ENCODE results near the gene TCF4.

TCF4 gene

DNA sequence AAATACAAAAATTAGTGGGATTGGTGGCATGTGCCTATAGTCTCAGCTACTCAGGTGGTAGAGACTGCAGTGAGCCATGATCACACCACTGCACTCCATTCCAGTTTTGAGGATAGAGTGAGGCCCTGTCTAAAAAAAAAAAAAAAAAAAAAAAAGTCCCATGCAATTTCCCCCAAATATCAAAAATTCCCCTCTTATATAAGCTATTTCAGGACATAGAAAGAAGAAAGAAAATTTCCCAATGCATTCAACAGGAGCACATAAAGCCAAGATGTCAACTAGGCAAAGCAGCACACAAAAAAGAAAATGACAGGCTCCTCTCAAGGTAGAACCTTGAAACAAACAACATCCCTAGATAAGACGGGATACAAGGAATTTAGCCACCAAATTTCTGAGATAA is 213.3 kb downstream of the TCF4 start:
- no peak for DNase-seq

DNA sequence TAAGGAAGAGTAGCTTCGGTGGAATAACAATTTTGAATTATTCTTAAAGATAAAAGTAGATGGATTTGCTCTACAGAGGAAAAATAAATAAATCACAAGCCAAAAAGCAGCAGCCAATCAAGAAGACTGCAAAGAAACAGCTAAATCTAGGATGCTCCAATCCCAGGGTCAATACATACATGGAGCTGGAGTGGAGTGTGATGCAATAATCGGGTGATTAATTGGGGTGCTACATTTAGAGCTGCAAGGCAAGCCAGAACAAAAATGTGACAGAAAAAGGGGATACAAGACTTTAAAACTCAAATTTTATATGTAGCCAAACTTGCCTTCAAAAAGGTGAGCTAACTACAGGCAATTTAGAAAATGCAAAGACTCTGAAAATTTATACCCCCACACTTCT is 215.8 kb downstream of the TCF4 start:
- DNase-seq, result no peak

DNA sequence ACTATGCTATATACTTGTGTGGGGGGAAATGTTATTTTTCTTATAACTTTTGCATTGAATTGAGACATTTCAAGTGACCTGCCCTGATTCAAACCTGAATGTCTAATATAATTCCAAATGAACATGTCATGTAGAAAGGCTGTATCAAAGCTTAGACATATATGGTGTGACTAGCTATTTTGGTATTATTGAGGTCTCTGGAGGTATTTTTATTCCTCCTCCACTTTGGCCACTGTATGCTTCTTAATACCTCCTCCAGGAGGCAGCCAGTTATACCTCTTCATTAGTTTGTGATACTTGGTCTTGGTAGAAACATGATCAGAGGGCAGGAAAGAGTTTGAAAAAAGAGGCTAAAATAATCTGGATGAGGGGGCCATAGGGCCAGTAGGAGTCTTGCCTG is 217.1 kb downstream of the TCF4 start:
- no peak for DNase-seq

- no peak for DNase-seq
These were observed 218.6 kb downstream of the TCF4 start for GRCh38 chr18:55369346-55369745.

- no peak for DNase-seq
These were observed 222.7 kb downstream of the TCF4 start for GRCh38 chr18:55365342-55365741.

GRCh38 chr18:55362303-55362702 is 225.7 kb downstream of the TCF4 start:
- no peak for DNase-seq

- DNase-seq, result no peak
These were observed 226.3 kb downstream of the TCF4 start for GRCh38 chr18:55361492-55362250.

DNA sequence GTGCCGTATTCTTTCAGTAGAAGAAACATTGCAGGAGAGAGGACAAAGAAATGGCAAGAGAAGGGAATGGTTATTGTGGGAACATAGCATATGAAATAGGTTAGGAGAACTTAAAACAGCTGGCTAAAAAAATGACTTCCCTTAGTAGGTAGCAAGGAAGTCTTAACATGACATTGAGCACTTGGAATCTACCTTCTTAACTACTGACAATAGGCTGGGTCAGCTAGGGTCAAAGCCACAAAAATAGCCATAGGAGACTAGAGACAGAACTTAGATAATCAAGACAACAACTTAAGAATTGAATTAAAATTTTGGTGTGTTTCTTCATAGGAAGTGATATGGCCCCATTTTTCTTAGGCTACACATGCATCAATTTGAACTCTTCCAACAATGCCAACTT is 227.9 kb downstream of the TCF4 start:
- DNase-seq, result no peak

- DNase-seq, result no peak
These were observed 231.2 kb downstream of the TCF4 start for GRCh38 chr18:55356815-55357214.

DNA sequence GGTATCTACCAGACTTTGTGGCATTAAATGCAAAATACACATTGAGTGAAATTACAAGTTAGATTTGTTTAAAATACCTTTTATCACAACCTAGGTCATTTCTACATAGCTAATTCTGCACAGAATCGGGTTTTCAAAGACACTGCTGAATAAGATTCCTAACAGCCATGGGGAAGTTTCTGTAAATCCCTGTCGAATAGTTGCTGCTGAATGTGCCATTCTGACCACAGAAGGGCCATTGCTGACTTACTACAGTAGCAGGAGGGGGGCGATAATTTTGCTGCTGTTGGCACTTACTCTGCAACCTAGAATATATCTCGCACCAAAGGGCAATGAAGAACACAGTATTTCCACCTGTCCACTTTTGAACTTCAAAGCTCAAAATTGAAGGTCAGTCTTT is 232.8 kb downstream of the TCF4 start:
- DNase-seq, result no peak

- DNase-seq, result no peak
These were observed 233.2 kb downstream of the TCF4 start for GRCh38 chr18:55354795-55355194.

DNA sequence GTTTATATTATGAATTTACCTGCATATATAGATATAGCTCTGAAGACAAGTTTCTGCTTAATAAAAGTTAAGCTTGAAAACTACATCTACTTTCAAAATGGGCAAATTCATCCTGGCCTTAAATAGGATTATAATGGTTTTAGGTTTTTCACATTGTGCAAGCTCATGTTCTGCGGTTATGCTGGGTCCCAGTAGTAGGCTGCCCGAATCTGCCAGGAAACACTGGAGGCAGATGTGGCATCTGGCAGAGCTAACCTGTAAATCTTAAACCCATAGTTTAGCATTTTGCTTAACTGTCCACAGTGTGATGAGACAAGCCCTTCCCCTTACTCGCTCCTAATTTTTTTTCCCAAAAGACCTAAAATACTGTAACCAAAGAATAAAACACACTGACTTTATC is 234.2 kb downstream of the TCF4 start:
- no peak for DNase-seq

- no peak for DNase-seq
These were observed 234.6 kb downstream of the TCF4 start for GRCh38 chr18:55353391-55353790.

DNA sequence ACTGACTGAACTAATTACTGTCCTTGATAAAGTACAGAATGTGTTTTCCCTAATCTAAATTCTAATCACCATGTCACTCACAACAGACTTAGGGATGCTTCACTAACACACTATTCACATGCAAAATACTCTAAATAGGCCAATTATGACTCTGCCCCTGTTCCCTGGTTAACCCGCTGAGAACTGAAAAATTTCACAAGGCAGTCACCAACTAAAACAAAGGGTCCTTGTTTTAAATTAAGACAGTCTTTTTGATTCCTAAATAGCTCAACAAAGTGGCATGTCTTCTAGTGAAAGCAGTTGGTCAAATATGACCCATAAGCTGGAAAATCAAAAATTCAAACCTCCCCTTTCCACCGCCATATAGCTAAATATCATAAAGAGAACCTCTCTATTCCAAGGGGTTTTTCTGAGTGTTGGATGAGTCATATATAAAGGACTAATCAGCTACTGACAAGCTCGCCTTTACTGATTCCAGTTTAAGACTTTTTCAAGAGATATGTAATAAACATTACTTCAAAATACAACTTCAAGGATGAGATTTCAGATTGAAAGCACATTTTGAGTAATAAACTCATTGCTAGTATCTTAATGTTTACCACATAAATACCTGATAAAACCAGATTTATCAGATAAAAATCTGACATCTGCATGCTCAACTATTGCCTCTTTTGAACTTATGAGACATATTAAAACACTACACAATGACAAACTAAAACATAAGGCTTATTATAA is 235.8 kb downstream of the TCF4 start:
- no peak for DNase-seq

GRCh38 chr18:55351241-55351691 is 236.7 kb downstream of the TCF4 start:
- no peak for DNase-seq

GRCh38 chr18:55349685-55350084 is 238.3 kb downstream of the TCF4 start:
- no peak for DNase-seq

DNA sequence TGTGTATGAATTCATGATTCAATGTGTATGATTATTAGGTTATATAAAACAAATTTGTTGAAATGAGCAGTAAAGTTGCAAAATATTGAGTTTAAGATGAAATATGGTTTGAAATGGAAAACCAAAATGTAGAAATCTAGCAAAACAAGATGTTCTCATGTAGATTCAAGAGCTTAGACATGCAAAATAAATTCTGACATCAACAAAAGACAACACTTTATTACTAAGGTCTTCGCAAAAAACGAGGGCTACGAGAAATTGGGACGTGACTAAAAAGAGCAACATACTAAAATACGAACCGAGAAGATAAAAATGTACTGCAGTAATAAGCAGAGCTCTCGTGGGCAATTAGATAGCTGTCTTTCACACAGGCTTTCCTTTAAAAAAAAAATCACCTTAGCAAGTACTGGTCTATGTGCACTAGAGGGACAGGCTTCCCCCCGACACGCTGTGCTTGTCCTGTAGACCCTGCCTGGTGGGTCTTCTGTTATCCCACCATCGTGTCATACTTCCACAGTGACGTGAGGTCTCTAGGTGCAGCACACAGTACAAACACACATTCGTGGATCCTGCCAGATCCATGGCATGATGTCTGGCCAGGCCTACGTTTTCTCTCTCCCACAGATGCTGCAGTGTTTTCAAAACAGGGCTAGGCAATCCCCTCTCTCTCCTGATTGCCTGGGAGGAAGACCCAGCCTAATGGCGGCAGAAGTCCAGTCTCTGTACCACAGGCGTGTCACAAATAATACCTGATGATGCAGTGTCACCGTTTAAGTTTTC is 240.8 kb downstream of the TCF4 start:
- DNase-seq, result no peak

DNA sequence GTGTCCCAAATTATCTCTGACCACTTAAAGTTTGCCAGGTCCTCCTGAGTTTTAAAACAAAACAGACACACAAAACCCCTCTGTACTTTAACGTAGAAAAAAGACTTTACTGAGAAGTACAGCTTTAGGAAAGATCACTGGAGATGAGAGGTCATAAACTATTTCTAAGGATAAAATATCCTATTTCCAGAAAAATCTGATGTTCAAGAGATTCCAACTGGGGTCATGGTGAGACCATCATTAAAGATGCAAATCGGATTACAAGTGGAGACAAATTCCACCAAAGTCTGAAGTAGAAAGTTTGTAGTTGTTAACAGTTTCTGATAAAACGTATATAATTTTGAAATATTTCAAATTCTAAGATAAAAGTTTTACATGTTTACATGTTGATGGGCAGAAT is 241.6 kb downstream of the TCF4 start:
- no peak for DNase-seq

- DNase-seq, result no peak
These were observed 242.7 kb downstream of the TCF4 start for GRCh38 chr18:55345103-55345950.

DNA sequence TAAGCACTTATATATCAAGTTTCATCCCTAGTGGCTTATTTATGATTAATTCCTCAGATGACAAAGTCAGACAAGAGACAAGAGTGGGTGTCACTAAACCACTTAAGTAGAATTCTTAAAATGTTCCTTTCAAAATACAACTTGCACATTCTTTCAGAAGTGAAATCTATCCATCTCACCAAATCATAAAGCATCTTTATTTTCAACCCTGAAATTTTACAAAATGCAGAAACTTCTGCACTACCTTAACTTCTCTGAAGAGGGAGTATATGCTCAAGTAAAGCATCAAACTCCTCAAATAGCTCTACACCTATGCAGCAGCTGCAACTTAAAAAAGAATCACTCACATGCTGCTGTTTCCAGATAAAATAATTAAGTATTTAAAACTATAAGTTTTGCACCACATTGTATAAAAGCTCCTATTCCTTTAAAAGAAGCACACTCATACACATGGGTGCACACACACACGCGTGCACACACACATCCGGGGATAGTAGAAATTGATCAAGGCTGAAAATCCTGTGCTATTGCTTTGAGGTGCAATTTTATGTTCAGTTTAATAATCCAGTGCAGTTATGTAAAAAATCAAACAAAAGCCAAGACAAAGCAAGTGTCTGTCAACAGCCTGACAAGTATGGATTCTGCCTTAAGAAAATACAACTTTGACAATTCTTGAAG is 244.5 kb downstream of the TCF4 start:
- no peak for DNase-seq

- DNase-seq, result no peak
These were observed 247.0 kb downstream of the TCF4 start for GRCh38 chr18:55340998-55341397.

- DNase-seq, result no peak
These were observed 248.0 kb downstream of the TCF4 start for GRCh38 chr18:55339990-55340389.
